ENCODE results near the gene LONP2.

GRCh38 chr16:48225456-48225855 lies 18.6 kb upstream of the LONP2 start:
- TF ChIP-seq CTCF (IDR thresholded peaks at IDR 0.05) (no peak), POLR2A (IDR thresholded peaks at IDR 0.05) (no peak)
